GM21529 (cell line): ENCODE measurements around the gene ZNF277.
A peak's percentile ranks its signal among the peaks of the same experiment; 100 is the strongest.

Experiments
- ATAC-seq: cut with Tn5 transposase; IDR thresholded peaks from one replicate; pipeline ENCODE4 v1.9.1; 2021; ENCODE audit not compliant: unreplicated experiment

Gene ZNF277

GRCh38 chr7:112346381-112347060, 140.0 kb downstream of the ZNF277 start:
- ATAC-seq: no peak

- ATAC-seq: no peak
Measured at GRCh38 chr7:112347088-112347487, 140.6 kb downstream of the ZNF277 start.

GRCh38 chr7:112350585-112350984, 144.1 kb downstream of the ZNF277 start:
- no peak for ATAC-seq

GRCh38 chr7:112356596-112356995, 150.1 kb downstream of the ZNF277 start:
- ATAC-seq: no peak

- no peak for ATAC-seq
Measured at GRCh38 chr7:112357136-112357535, 150.6 kb downstream of the ZNF277 start.

GRCh38 chr7:112358513-112358912, 152.0 kb downstream of the ZNF277 start:
- no peak for ATAC-seq

GRCh38 chr7:112359086-112359485, 152.6 kb downstream of the ZNF277 start:
- no peak for ATAC-seq

GRCh38 chr7:112360681-112361080, 154.2 kb downstream of the ZNF277 start:
- no peak for ATAC-seq

GRCh38 chr7:112361154-112361553, 154.7 kb downstream of the ZNF277 start:
- ATAC-seq: no peak

GRCh38 chr7:112362053-112362650, 155.7 kb downstream of the ZNF277 start:
- no peak for ATAC-seq

- no peak for ATAC-seq
Measured at GRCh38 chr7:112362731-112363131, 156.2 kb downstream of the ZNF277 start.

GRCh38 chr7:112364388-112364787, 157.9 kb downstream of the ZNF277 start:
- no peak for ATAC-seq

- ATAC-seq: no peak
Measured at GRCh38 chr7:112365551-112365950, 159.1 kb downstream of the ZNF277 start.

GRCh38 chr7:112366886-112367285, 160.4 kb downstream of the ZNF277 start:
- ATAC-seq: no peak

GRCh38 chr7:112370436-112370835, 163.9 kb downstream of the ZNF277 start:
- ATAC-seq: no peak

GRCh38 chr7:112371701-112372100, 165.2 kb downstream of the ZNF277 start:
- ATAC-seq: no peak

GRCh38 chr7:112372101-112372500, 165.6 kb downstream of the ZNF277 start:
- no peak for ATAC-seq

- no peak for ATAC-seq
Measured at GRCh38 chr7:112377593-112377992, 171.1 kb downstream of the ZNF277 start.

GRCh38 chr7:112381311-112382091, 175.0 kb downstream of the ZNF277 start:
- no peak for ATAC-seq

GRCh38 chr7:112383671-112384417, 177.3 kb downstream of the ZNF277 start:
- peak; percentile 78 for ATAC-seq

- no peak for ATAC-seq
Measured at GRCh38 chr7:112385516-112385915, 179.0 kb downstream of the ZNF277 start.
